ENCODE measurements around the gene NEK7. TPM values are rescaled to one million over a fixed set of nuclear protein-coding genes. Genes with fewer than 3 reads are reported as not detected.

NEK7 gene
- total and polyA plus RNA-seq, 2 of the 8 experiments (the other 6 are each of a cell fraction or from before 2014, with no cell fraction given), result 5.1 to 10.0 TPM

DNA sequence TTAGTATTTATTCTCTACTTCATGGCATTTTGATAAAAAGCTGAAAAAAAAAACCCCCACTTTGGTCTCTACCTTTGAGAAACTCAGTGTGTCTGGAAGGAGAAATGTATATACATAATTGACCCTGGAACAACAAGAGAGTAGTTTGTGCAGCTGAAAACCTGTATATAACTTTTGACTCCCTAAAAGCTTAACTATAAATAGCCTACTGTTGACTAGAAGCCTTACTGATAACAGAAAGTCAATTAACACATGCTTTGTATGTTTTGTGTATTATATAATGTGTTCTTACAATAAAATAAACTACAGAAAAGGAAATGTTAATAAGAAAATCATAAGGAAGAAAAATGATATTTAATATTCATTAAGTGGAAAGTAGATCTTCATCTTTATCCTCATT lies 88.0 kb downstream of the NEK7 start (continued):
- TF ChIP-seq RNF2 (IDR thresholded peaks at IDR 0.05; ENCODE audit: borderline replicate concordance, low read depth, low read length, missing control alignments, poor library complexity, severe bottlenecking) (no peak), CREB1 (IDR thresholded peaks at IDR 0.05) (no peak)

Data from H1 (cell line).